Measurements from ENCODE around the gene PTPRM. TPM values are rescaled to one million over a fixed set of nuclear protein-coding genes. Genes with fewer than 3 reads are reported as not detected.

The PTPRM gene
- total RNA-seq, 1 experiment from 2014 or later: 100.0 TPM

DNA sequence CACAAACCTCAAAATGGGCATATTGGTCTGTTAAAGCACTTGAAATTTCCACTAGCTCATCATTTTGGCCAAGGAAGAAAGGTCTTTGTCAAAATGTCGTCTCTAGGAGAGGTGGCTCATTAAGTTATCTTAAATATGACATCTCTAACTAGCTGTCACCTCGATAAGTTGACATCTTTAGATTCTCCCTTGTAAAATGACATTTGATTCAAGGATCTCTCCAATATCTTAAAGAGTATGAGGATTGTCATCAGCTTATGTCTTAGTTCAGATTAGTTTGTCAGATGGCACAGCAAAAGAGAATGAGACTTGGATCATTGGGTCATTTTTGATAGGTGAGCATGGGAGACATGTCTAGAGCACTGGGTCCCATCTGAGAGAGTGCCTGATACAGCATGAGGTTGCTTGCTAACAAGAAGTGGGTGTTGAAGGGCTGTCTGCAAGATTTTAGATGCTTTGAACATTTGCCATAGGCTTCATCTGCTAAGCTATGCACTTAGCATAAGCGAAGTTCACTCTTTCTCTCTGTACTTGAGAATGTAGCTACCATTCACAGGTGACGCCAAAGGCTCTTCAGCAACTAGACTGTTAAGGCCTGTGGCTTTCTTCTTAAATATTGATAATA is 12.9 kb downstream of the PTPRM start:
- DNase-seq: no peak
- TF ChIP-seq, protein P1, sequence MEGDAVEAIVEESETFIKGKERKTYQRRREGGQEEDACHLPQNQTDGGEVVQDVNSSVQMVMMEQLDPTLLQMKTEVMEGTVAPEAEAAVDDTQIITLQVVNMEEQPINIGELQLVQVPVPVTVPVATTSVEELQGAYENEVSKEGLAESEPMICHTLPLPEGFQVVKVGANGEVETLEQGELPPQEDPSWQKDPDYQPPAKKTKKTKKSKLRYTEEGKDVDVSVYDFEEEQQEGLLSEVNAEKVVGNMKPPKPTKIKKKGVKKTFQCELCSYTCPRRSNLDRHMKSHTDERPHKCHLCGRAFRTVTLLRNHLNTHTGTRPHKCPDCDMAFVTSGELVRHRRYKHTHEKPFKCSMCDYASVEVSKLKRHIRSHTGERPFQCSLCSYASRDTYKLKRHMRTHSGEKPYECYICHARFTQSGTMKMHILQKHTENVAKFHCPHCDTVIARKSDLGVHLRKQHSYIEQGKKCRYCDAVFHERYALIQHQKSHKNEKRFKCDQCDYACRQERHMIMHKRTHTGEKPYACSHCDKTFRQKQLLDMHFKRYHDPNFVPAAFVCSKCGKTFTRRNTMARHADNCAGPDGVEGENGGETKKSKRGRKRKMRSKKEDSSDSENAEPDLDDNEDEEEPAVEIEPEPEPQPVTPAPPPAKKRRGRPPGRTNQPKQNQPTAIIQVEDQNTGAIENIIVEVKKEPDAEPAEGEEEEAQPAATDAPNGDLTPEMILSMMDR (IDR thresholded peaks at IDR 0.05; ENCODE audit: insufficient read depth in 1 of 2, low read depth in 1 of 2, low read length in 1 of 2, severe bottlenecking in 1 of 2, unreplicated experiment in 1 of 2): no peak
- peaks cover 45% of the 10 kb centered on the region for H3K4me1 Mint-ChIP-seq (ENCODE audit: low read depth, unreplicated experiment)
- intact Hi-C loops (cut with micrococcal nuclease; ENCODE audit: unreplicated experiment): no loop called here
- Histone ChIP-seq H3K9me3 (no peaks in the 10 kb centered on the region), H3K27me3 (replicated peaks; ENCODE audit: control insufficient read depth, insufficient read depth, low read length) (no peaks in the 10 kb centered on the region), H3K36me3 (ENCODE audit: control insufficient read depth, insufficient read depth, low read length) (no peaks in the 10 kb centered on the region), H3K4me1 (peaks cover 59% of the 10 kb centered on the region), H3K4me3 (ENCODE audit: low read depth, low read length) (no peak overlapping the region)
- no peaks in the 10 kb centered on the region for H3K9me3 Mint-ChIP-seq (ENCODE audit: unreplicated experiment)
- CTCF ChIA-PET: no interaction called here
- no peak overlapping the region for H3K27ac Mint-ChIP-seq (ENCODE audit: unreplicated experiment)
- no TSS peak for BruUV-seq (replicated peaks)
- no peaks in the 10 kb centered on the region for H3K27me3 Mint-ChIP-seq (ENCODE audit: insufficient read depth, unreplicated experiment)
- H3K4me3 Mint-ChIP-seq (ENCODE audit: unreplicated experiment): no peak overlapping the region
- POLR2A ChIA-PET: no interaction called here
- peaks cover 25% of the 10 kb centered on the region for H3K36me3 Mint-ChIP-seq (ENCODE audit: insufficient read depth, unreplicated experiment)

DNA sequence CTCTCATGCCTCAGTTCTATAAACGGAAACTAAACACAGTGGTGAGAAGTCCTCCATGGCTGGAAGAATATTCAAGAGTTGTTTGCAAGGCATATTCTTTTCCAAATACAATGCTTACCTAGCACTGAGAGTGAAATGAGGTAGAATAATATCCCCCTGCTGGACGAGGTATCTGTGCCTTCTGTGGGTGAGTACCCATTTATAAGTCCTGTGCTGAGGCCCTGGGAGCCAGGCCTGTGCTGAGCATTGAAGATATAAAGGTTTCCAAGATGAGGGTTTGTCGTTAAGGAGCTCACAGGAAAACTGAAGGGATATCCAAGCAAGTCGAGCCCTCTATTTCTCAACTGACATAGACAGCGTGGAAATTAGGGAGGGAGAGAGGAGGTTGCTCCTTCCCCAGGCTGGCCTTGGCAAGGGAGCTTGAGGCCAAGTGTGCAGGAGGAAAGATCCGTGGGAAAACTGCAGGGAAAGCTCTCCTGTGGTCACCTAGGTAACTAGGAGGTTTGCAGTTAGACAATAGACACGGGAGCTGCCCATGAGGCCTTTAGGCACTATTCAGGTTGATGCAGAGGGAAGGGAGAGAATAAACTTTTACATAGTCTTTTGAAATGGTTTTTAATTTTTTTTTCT is 17.6 kb downstream of the PTPRM start:
- H3K36me3 Mint-ChIP-seq (ENCODE audit: insufficient read depth, unreplicated experiment): peaks cover 12% of the 10 kb centered on the region
- H3K27me3 Mint-ChIP-seq (ENCODE audit: insufficient read depth, unreplicated experiment): no peaks in the 10 kb centered on the region
- no peaks in the 10 kb centered on the region for H3K9me3 Mint-ChIP-seq (ENCODE audit: unreplicated experiment)
- no peaks in the 10 kb centered on the region for H3K36me3 ChIP-seq (ENCODE audit: control insufficient read depth, insufficient read depth, low read length)
- POLR2A ChIA-PET: no interaction called here
- no peaks in the 10 kb centered on the region for H3K9me3 ChIP-seq
- intact Hi-C loops (cut with micrococcal nuclease; ENCODE audit: unreplicated experiment): no loop called here
- TF ChIP-seq, protein P1 (IDR thresholded peaks at IDR 0.05; ENCODE audit: insufficient read depth in 1 of 2, low read depth in 1 of 2, low read length in 1 of 2, severe bottlenecking in 1 of 2, unreplicated experiment in 1 of 2): no peak
- peaks cover 39% of the 10 kb centered on the region for H3K4me1 ChIP-seq
- CTCF ChIA-PET: no interaction called here
- no peak overlapping the region for H3K27ac Mint-ChIP-seq (ENCODE audit: unreplicated experiment)
- H3K4me3 Mint-ChIP-seq (ENCODE audit: unreplicated experiment): no peak overlapping the region
- DNase-seq: no peak
- peaks cover 31% of the 10 kb centered on the region for H3K4me1 Mint-ChIP-seq (ENCODE audit: low read depth, unreplicated experiment)
- no peaks in the 10 kb centered on the region for H3K27me3 ChIP-seq (replicated peaks; ENCODE audit: control insufficient read depth, insufficient read depth, low read length)
- H3K4me3 ChIP-seq (ENCODE audit: low read depth, low read length): no peak overlapping the region
- no TSS peak for BruUV-seq (replicated peaks)

DNA sequence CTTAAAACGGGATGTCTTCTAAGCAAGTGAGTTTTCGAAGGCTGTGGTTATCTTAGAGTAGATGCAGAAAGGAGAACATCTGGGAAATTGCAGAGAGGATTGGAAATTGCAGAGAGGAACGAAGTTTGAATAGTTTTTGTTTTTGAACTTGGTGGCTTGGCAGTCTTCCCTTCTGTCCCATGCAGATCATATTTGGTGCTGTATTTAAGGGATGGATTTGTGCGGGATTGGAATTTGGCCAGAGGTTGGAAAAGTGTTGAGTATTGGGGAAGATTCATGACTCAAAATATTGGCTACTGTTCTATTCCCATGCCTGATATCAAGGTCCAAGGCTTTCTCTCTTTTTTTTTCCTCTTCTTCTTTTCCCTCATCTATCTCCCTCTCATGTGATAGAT is 18.2 kb downstream of the PTPRM start:
- Mint-ChIP-seq H3K4me1 (ENCODE audit: low read depth, unreplicated experiment) (peaks cover 31% of the 10 kb centered on the region), H3K9me3 (ENCODE audit: unreplicated experiment) (no peaks in the 10 kb centered on the region), H3K36me3 (ENCODE audit: insufficient read depth, unreplicated experiment) (peaks cover 12% of the 10 kb centered on the region), H3K27ac (ENCODE audit: unreplicated experiment) (no peak overlapping the region), H3K27me3 (ENCODE audit: insufficient read depth, unreplicated experiment) (no peaks in the 10 kb centered on the region), H3K4me3 (ENCODE audit: unreplicated experiment) (no peak overlapping the region)
- no TSS peak for BruUV-seq (replicated peaks)
- no peak for DNase-seq
- no peaks in the 10 kb centered on the region for H3K9me3 ChIP-seq
- ChIA-PET CTCF (no interaction called here), POLR2A (no interaction called here)
- peaks cover 39% of the 10 kb centered on the region for H3K4me1 ChIP-seq
- H3K4me3 ChIP-seq (ENCODE audit: low read depth, low read length): no peak overlapping the region
- no peaks in the 10 kb centered on the region for H3K36me3 ChIP-seq (ENCODE audit: control insufficient read depth, insufficient read depth, low read length)
- intact Hi-C loops (cut with micrococcal nuclease; ENCODE audit: unreplicated experiment): no loop called here
- TF ChIP-seq, protein P1 (IDR thresholded peaks at IDR 0.05; ENCODE audit: insufficient read depth in 1 of 2, low read depth in 1 of 2, low read length in 1 of 2, severe bottlenecking in 1 of 2, unreplicated experiment in 1 of 2): no peak
- H3K27me3 ChIP-seq (replicated peaks; ENCODE audit: control insufficient read depth, insufficient read depth, low read length): no peaks in the 10 kb centered on the region

Data from Caco-2 (cell line).